Measurements from ENCODE around the gene CDCA7.

DNA sequence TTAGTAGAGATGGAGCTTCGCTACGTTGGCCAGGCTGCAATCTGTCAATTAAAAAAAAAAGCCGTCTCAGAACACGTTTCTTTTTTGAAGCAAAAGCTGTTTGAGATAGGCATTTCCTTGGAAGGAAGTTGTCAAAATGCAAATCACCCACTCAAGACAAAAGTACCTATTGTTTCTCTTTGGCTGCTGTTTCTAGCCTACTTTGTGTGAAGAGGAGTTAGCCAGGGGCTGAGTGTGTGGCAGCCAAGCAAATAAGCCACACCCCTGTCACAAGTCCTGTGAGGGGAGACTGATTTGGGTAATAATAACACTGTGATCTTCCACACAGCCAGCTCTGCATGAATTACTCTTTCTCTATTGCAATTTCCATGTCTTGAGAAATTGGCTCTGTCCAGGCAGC is 47.4 kb upstream of the CDCA7 start:
- TF ChIP-seq CTCF (IDR thresholded peaks at IDR 0.05) (no peak), EP300 (IDR thresholded peaks at IDR 0.05) (no peak), POLR2A (IDR thresholded peaks at IDR 0.05) (no peak)
